G401.6 (cell line): Measurements from ENCODE around the gene KRT83.
"Not testable (repeated sequence)": the region's sequence is repeated elsewhere in the genome, so short reads cannot be mapped to it uniquely, and the experiment has no call there.

ENCODE experiments used
- FAIRE-seq: peaks from 2 replicates; lab custom pipeline; 2012; peaks lifted over from hg19 to GRCh38; lab: Jason Lieb, UNC

The KRT83 gene

GRCh38 chr12:52352951-52353350, 31.8 kb upstream of the KRT83 start:
- FAIRE-seq = no peak

- FAIRE-seq = no peak
Observed at GRCh38 chr12:52351196-52352059, 30.2 kb upstream of the KRT83 start.

GRCh38 chr12:52350786-52351185, 29.6 kb upstream of the KRT83 start:
- no peak for FAIRE-seq

DNA sequence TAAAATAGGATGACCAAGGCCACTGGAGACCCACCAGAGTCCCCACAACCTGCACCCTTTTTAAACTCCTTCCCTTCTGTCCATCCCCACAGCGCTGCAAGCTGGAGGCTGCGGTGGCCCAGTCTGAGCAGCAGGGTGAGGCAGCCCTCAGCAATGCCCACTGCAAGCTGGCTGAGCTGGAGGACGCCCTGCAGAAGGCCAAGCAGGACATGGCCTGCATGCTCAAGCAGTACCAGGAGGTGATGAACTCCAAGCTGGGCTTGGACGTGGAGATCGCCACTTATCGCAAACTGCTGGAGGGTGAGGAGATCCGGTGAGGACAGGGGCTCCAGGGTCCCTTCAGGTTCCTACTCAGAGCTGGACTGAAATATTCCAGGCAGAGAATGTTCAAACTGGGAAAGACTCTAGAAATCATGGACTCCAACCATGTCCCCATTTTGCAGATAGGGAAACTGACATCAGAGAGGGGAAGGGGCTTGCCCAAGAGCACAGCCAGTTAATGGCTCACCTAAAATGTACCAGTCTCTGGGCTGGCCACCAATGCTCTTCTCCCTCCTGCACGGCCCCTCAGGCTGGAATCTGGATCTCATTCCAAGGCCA, 28.9 kb upstream of the KRT83 start:
- no peak for FAIRE-seq

- FAIRE-seq = no peak
Observed at GRCh38 chr12:52349196-52349595, 28.0 kb upstream of the KRT83 start.

DNA sequence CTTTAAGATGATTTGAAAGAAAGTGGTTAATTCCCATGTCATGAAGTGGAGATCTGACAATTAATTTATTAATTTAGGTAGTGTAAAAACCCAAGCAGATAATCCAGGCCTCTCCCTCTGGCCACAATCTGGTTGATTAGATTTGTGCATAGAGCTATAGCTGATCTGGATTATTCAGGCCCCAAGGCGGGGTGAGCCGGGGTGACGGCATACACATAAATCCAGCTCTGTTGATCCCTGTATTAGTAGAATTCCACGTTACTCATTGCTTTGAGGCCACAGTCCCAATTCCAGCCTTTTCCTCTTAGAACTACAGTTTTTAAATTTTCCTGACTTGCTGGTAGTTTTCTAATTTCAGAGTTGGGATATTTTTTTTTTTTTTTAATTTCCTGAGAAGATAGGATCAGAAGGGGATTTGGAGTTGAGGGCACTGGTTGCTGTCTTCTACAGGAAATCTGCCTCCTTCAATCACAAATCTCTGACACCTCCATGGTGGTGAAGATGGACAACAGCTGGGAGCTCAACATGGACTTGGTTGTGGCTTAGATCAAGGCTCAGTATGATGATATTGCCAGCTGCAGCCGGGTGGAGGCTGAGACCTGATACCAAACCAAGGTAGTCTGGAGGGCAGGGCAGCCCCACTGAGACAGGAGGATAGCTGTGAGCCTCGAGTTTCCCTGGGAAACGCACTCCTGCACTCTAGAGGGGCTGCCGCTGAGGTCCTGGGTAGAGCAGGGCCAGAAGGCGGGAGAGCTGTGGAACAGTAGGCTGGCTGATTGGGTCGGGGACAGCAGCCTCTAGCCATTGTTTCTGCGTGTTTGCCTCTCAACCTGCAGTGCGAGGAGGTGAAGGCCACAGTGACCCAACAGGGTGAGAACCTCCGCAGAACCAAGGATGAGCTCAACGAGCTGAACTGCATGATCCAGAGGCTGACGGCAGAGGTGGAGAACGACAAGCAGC, 26.6 kb upstream of the KRT83 start:
- FAIRE-seq = no peak

DNA sequence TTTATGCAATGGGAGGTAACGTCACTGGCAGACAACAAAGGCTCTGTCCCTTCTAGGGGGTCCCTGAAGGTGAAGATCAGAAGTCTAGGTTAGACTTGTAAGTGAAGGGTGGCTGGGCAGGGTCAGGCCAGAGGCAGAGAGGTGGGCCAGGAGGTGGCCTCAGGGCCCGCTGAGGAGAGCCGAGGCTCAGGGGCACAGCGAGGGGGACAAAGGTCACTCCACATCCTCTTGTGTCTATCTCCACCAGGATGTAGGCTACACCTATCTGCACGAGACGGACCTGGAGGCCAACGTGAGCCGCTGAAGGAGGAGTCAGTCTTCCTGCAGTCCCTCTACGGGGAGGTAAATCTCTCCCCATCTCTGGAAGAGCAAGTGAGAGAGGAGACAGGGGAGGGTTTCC, 25.8 kb upstream of the KRT83 start:
- no peak for FAIRE-seq

- FAIRE-seq = no peak
Observed at GRCh38 chr12:52346593-52346992, 25.4 kb upstream of the KRT83 start.

DNA sequence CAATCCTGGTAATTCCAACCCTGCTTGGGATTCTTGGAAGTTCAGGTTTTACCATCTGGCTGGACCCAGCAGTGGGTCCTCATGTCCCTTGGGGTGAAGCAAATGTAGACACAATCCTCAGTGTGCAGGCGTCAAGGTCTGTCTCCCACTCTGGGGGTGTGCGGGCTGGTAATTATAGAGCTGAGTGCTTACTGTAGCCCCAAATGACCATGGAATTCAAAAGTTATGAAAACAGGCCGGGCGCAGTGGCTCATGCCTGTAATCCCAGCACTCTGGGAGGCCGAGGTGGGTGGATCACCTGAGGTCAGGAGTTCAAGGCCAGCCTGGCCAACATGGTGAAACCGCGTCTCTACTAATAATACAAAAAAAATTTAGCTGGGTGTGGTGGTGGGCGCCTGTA, 23.8 kb upstream of the KRT83 start:
- FAIRE-seq = not testable (repeated sequence)

DNA sequence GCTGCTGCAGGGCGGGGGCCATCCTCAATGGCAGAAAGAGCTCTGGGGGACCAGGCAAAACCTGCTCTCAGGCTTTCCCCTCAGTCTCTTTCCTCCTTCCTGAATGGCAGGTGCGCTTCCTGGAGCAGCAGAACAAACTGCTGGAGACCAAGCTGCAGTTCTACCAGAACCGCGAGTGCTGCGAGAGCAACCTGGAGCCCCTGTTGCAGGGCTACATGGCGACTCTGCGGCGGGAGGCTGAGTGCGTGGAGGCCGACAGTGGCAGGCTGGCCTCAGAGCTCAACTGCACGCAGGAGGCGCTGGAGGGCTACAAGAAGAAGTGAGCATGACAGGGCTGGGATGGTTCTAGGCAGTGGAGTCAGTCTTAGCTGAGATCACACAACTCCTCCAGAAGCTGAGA, 22.9 kb upstream of the KRT83 start:
- no peak for FAIRE-seq

GRCh38 chr12:52343550-52343949, 22.4 kb upstream of the KRT83 start:
- no peak for FAIRE-seq

- no peak for FAIRE-seq
Observed at GRCh38 chr12:52342781-52343490, 21.7 kb upstream of the KRT83 start.

DNA sequence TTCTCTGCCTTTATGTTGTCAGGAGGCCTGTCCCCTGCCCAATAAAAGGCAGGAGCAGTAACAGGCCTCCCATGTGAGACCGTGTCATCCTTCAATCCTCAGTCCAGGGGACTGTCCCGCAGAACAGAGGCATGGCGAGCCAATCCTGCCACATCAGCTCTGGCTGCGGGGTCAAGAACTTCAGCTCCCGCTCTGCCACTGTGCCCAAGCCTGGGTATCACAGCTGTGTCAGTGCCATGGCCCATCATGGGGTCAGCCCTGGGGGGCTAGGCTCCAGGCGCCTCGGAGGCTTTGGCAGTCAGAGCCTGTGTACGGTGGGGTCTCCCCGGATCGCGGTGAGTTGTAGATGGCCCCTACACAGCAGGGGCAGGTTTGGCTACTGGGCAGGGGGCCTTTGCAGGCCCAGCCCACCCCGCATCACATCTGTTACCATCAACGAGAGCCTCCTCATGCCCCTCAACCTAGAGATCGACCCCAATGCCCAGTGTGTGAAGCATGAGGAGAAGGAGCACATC, 19.9 kb upstream of the KRT83 start:
- no peak for FAIRE-seq

DNA sequence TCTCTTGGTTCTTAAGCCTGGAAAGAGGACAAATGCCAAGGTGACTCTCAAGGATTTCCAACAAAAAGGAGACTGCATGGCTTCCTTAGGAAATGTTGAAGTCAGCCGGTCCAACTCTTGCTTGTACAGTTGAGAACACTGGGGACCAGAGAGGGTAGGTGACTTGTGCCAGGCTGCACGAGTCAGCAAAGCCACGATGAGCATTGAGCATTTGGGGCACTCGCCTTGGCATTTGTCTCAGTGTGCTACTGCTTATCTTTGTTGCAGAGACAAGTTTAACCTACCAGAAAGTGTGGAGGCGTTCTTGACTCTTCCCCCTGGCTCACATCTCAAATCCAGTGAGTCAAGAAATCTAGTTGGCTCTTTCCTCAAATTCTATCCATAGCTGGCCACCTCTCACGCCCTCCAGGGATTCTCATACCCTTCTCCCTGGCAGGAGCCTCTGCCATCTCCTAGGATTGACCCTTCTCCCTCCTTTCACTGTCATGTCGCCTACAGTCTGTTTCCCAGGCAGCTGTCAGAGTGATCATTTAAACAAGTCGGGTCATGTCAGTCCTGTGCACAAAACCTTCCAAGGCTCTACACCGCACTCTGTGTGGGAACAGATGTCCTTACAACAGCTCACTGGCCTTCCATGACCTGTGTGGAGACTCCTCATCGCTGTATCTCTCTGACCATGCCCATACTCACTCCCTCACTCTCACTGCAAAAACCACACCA, 17.2 kb upstream of the KRT83 start:
- no peak for FAIRE-seq

DNA sequence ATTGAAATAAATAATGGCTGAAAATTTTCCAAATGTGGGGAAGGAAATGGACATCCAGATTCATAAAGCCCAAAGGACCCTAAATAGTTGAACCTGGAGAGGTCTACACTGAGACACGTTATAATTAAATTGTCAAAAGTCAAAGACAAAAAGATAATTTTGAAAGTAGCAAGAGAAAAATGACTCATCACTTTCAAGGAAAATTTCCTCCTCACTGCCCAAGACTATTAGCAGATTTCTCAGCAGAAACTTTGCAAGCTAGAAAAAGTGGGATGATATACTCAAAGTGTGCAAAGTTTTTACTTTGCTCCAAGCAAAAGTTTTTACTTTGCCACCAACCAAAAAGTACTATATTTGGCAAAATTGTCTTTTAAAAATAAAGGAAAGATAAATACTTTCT, 15.9 kb upstream of the KRT83 start:
- no peak for FAIRE-seq

DNA sequence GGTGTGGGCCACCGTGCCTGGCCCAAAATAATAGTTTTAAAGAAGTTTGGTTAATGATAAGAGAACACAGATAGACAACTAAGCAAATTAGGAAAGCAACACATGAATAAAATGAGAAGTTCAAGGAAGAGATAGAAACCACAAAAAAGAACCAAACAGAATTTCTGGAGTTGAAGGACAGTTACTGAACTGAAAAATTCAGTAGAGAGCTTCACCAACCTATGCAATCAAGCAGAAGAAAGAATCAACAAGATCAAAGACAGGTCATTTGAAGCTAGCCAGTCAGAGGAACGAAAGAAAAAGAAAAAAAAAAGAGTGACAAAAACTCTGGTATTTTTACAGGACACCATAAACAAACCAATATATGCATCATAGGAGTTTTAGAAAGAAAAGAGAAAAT, 15.4 kb upstream of the KRT83 start:
- no peak for FAIRE-seq

GRCh38 chr12:52335598-52336262, 14.5 kb upstream of the KRT83 start:
- FAIRE-seq = no peak

DNA sequence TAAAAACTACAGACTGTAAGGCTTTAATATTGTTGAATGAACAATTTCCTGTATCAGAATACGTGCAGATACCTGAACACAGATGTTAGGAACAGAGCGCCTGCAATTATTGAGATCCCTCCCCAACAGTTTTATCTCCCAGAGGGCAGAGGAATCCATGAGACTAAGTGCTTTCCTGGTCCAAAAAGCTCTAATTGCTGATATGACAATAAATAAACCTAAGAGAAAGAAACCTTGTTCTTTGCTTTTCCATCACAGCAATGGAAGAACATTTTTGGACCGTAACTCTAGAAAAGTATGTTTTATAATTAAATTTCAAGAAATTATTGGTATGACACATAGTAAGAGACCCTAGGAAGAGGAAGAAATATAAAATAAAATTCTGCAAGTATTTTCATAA, 13.0 kb upstream of the KRT83 start:
- FAIRE-seq = no peak

GRCh38 chr12:52333321-52333720, 12.1 kb upstream of the KRT83 start:
- FAIRE-seq = no peak

GRCh38 chr12:52332381-52332780, 11.2 kb upstream of the KRT83 start:
- FAIRE-seq = no peak

DNA sequence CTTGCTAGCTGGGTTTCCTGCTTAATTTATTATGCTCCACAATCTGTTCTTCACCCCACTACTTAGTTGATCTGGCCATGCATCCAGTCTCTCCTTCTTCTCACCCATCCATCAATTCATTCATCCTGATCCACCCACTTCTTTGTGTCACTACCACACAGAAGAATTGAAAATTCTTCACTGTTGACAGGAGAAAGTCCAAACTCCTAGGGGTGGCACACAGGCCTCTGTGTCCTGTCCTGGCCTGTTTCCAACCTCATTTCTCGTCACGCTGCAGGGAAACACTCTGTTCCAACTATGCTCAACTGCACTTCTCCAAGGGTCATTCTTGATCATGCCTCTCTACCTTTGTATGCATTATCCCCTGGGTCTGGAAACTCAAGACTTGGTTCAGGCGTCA, 10.6 kb upstream of the KRT83 start:
- FAIRE-seq = no peak
